GM21723 (cell line): ENCODE measurements around the gene RPL12.

ENCODE experiments used
- ATAC-seq: cut with Tn5 transposase; IDR thresholded peaks from one replicate; pipeline ENCODE4 v1.9.1; 2021; ENCODE audit warnings: mild to moderate bottlenecking, moderate library complexity; ENCODE audit not compliant: unreplicated experiment

Gene RPL12

GRCh38 chr9:127444921-127445850 lies 6.0 kb downstream of the RPL12 start:
- ATAC-seq, result no peak

DNA sequence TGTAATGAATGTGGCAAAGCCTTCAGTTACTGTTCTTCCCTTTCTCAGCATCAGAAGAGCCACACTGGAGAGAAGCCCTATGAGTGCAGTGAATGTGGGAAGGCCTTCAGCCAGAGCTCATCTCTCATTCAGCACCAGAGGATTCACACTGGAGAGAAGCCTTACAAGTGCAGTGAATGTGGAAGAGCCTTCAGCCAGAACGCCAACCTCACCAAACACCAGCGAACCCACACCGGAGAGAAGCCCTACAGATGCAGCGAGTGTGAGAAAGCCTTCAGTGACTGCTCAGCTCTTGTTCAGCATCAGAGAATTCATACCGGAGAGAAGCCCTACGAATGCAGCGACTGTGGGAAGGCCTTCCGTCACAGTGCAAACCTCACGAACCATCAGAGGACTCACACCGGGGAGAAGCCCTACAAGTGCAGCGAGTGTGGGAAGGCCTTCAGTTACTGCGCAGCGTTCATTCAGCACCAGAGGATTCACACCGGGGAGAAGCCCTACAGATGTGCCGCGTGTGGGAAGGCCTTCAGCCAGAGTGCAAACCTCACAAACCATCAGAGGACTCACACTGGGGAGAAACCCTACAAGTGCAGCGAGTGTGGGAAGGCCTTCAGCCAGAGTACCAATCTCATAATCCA lies 6.8 kb downstream of the RPL12 start:
- no peak for ATAC-seq

DNA sequence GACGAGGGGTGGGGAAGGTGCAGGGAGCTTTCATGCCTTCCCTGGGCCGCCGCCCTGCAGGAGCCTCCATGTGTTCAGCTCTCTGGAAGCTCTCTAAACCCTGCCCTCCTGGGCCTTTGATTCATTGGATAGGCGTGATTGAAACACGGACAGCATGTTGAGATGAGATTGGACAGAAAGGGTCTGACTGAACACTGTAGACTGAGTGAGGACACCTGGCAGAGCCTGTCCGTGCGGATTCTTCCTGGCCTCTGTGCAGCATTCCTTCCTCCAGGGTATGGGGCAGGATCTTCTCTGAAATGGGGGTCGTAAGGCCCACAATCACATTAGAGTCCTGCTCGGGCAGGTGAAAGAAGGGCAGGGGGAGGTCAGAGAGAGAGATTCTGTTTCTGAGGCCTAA lies 12.8 kb downstream of the RPL12 start:
- no peak for ATAC-seq

DNA sequence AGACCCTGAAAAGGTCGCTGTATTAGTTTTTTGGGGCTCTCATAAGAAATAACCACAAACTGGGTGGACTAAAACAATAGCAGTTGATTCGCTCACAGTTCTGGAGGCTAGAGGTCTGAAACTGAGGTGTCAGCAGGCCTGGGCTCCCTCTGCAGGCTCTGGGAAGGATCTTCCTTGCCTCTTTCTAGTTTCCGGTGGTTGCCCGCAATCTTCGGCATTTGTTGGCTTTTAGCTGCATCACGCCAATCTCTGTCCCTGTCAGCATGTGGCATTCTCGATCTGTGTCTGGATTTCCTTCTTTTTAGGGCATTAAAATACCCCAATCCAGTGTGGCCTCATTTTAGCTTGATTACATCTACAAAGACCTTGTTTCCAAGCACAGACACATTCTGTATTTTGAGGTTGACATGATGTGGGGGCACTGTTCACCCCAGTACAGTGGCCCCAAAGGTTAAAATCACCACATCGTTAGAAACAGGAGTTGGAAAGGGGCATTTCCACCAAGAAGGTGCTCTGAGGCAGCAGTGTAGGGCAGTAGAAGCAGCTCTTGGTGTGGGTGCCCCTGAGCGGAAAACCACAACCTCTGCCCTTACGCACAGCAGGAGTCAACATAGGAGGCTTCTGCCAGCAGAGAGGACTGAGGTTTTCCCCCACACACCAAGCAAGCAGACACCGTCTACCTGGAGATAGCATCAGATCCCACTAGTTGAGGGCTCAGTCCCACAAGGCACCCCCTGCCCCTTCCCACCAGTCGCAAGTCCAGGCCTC lies 13.5 kb downstream of the RPL12 start:
- ATAC-seq, result no peak

DNA sequence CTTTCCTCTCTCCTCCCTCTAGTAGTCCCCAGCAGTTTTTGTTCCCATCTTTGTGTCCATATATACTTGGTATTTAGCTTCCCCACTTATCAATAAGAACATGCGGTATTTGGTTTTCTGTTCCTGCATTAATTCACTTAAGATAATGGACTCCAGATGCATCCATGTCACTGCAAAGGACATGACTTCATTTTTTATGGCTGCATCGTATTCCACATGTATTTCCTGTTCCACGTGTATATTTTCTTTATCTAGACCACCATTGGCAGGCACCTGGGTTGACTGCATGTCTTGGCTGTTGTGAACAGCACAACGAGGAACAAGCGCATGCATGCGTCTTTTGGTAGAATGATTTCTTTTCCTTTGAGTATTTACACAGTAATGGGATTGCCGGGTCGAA lies 20.8 kb downstream of the RPL12 start:
- no peak for ATAC-seq

DNA sequence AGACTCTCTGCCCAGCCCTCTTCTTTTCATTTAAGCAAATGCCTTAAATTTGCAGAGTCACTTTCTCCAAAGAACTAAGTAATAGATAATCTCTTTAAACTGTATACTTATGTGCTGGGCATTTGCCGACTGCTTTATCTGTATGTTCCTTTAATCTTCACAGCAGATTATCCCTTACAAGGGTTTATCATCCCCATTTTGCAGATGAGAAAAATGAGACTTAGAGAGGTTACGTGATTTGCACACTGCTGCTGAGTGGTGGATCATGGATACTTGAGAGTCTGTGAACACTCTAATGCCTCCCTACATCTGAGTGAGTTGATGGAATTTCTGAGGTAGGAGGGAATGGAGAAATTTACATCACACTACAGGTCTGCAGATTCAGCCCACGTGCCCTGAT lies 22.9 kb downstream of the RPL12 start:
- no peak for ATAC-seq

- ATAC-seq, result no peak
These were observed 24.4 kb downstream of the RPL12 start for GRCh38 chr9:127426756-127427155.

- ATAC-seq, result peak; percentile 22
These were observed 26.6 kb downstream of the RPL12 start for GRCh38 chr9:127424676-127424999.

- peak; percentile 85 for ATAC-seq
These were observed 27.1 kb downstream of the RPL12 start, which contains the start of gene ZNF79 for GRCh38 chr9:127423934-127424675. ZNF79 (plus strand) TSS chr9:127424382; CDS start chr9:127424788, 406 bp downstream.

- ATAC-seq, result no peak
These were observed 27.7 kb downstream of the RPL12 start for GRCh38 chr9:127423476-127423933.

GRCh38 chr9:127422787-127423186 lies 28.4 kb downstream of the RPL12 start:
- no peak for ATAC-seq

DNA sequence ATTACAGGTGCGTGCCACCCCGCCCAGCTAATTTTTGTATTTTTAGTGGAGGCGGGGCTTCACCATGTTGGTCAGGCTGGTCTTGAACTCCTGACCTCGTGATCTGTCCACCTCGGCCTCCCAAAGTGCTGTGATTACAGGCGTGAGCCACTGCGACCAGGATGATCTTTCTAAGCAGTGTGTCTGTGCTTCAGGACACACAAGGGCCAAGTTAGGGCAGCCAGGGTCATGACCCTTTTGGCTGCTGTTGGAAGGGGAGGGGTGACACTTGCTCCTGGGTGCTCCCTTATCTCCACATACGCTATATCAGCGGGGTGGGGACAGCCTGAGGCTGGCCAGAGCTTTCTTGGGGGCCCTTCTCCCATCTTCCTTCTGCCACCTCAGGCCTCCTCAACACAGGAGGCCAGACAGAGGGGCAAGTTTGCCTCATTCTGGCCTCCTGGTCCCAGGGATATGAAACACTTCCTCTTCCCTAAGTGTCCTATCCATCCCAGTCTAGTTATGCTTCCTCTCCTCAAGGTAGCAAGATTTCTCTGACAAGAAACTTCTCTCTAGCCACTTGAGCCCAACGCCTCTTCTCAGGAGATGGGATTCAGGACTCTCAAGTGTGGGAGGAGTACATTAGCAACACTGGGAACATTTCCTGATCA lies 28.9 kb downstream of the RPL12 start:
- no peak for ATAC-seq

DNA sequence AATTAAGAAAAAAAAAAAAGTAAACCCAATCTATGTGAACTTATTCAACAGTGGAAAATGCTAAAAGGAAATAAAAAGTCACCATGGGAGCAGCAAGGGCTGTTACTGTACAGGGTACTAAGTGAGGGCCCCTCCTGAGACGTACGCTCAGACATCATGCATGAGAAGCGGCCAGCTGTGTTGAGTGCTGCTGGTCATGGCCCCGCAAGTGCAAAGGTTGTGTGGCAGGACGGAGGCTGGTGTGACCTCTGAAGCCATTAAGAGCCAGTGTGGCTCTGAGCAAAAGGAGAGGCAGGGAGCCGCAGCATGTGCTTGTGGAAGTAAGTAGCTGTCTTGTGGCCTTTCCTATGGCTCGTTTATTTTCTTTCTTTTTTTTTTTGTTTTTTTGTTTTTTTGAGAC lies 30.1 kb downstream of the RPL12 start:
- ATAC-seq, result no peak

- no peak for ATAC-seq
These were observed 31.9 kb downstream of the RPL12 start for GRCh38 chr9:127419348-127419747.

GRCh38 chr9:127418037-127418471 lies 33.2 kb downstream of the RPL12 start:
- ATAC-seq, result no peak

- no peak for ATAC-seq
These were observed 33.8 kb downstream of the RPL12 start for GRCh38 chr9:127417131-127418036.

- no peak for ATAC-seq
These were observed 35.5 kb downstream of the RPL12 start for GRCh38 chr9:127415657-127416056.

GRCh38 chr9:127415141-127415540 lies 36.1 kb downstream of the RPL12 start:
- no peak for ATAC-seq

DNA sequence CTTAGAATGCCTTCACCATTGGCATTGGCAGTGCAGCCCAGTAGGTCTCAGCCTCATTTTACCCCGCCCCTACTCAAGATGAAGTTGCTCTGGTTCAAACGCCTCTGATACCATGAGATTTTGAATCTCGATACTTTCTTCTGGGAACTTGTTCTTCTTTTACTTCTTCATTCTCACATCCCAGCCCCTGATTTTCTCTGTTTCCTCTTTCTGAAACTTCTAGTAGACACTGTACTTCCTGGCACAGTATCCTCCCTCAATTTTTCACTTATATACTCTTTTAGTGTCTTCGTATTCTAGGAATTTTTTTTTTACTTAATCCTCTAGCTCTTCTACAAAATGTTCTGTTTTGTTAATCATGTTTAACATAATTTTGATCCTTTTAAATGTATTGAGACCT lies 40.1 kb downstream of the RPL12 start:
- no peak for ATAC-seq
